Colonic mucosa (tissue), 4 donors: ENCODE measurements around the gene B9D1. TPM values are rescaled to one million over a fixed set of nuclear protein-coding genes. Genes with fewer than 3 reads are reported as not detected.

ENCODE experiments used
- DNase-seq: peaks from one replicate; pipeline ENCODE4 v3.0.0-alpha.2; 2020
- H3K27ac ChIP-seq: fragments of 200-600 bp; one replicate; pipeline ENCODE4 v1.8.0; 2021
- H3K27me3 ChIP-seq: fragments of 200-600 bp; one replicate; pipeline ENCODE4 v1.8.0; 2021
- H3K36me3 ChIP-seq: fragments of 200-600 bp; one replicate; pipeline ENCODE4 v1.8.0; 2021
- H3K4me1 ChIP-seq: fragments of 200-600 bp; one replicate; pipeline ENCODE4 v1.8.0; 2021; ENCODE audit warnings: mild to moderate bottlenecking
- H3K4me3 ChIP-seq: fragments of 200-600 bp; one replicate; pipeline ENCODE4 v1.8.0; 2021
- H3K9ac ChIP-seq, 2 donors: one replicate each; pipeline ENCODE4 v1.7.0; 2013; ENCODE audit warnings: control low read depth in 2 of 2, low read depth in 2 of 2, low read length in 2 of 2
- H3K9me3 ChIP-seq: fragments of 200-600 bp; one replicate; pipeline ENCODE4 v1.8.0; 2021
- CTCF ChIP-seq: fragments of 200-600 bp; IDR thresholded peaks from one replicate; pipeline ENCODE4 v1.8.0; 2022; ENCODE audit warnings: antibody characterized with exemption, mild to moderate bottlenecking
- intact Hi-C: fragments of 100-400 bp; cut with DNase I; formaldehyde crosslinking; loops from one replicate; pipeline ENCODE4 v1.14.1; 2022
- total RNA-seq, 2 donors: library from RNA; stranded (reverse); fragmentation: NEBNext Ultra II Directional in 1 of 2; extraction: Animal tissue kit (Norgen Biotek cat#: 25700) in 1 of 2; gene quantifications; one replicate each; pipeline ENCODE4 v1.2.1, GENCODE V29; 2021
- donor health status: healthy.
- donor health status: DM: no; HTN: no; CAD: no.
- donor health status: DM: no; HTN: no; CAD: no.

Gene B9D1
- total RNA-seq, 2 donors from 2014 or later, result 5.6 to 11.9 TPM

GRCh38 chr17:19301274-19301951 lies 61.1 kb downstream of the B9D1 start:
- H3K9ac ChIP-seq, result peak overlapping the region; percentile 33 to 78
- H3K9me3 ChIP-seq, result no peaks in the 10 kb centered on the region
- H3K27ac ChIP-seq, result peak overlapping the region; percentile 64
- TF ChIP-seq CTCF, result no peak
- H3K4me3 ChIP-seq, result no peak overlapping the region
- no peaks in the 10 kb centered on the region for H3K27me3 ChIP-seq
- peaks cover 20% of the 10 kb centered on the region for H3K4me1 ChIP-seq
- H3K36me3 ChIP-seq, result no peaks in the 10 kb centered on the region
- intact Hi-C loops, result no loop called here
- DNase-seq, result peak; percentile 61

GRCh38 chr17:19299866-19300265 lies 62.7 kb downstream of the B9D1 start:
- Histone ChIP-seq H3K36me3 (no peaks in the 10 kb centered on the region), H3K9me3 (no peaks in the 10 kb centered on the region), H3K27ac (no peak overlapping the region), H3K4me3 (no peak overlapping the region), H3K4me1 (peaks cover 14% of the 10 kb centered on the region), H3K27me3 (no peaks in the 10 kb centered on the region), H3K9ac (no peak overlapping the region)
- intact Hi-C loops, result no loop called here
- TF ChIP-seq CTCF, result no peak
- DNase-seq, result no peak

GRCh38 chr17:19299214-19299747 lies 63.2 kb downstream of the B9D1 start:
- H3K4me1 ChIP-seq, result peaks cover 13% of the 10 kb centered on the region

GRCh38 chr17:19298569-19299213 lies 63.8 kb downstream of the B9D1 start:
- H3K36me3 ChIP-seq, result no peaks in the 10 kb centered on the region
- H3K4me1 ChIP-seq, result peaks cover 7% of the 10 kb centered on the region
- DNase-seq, result no peak
- no peak overlapping the region for H3K9ac ChIP-seq
- no peak overlapping the region for H3K27ac ChIP-seq
- TF ChIP-seq CTCF, result no peak
- no peaks in the 10 kb centered on the region for H3K9me3 ChIP-seq
- no peak overlapping the region for H3K4me3 ChIP-seq
- H3K27me3 ChIP-seq, result no peaks in the 10 kb centered on the region
- intact Hi-C loops, result no loop called here

More at GRCh38 chr17:19299214-19299747, 63.2 kb downstream of the B9D1 start:
- DNase-seq, result no peak
- Histone ChIP-seq H3K9ac (no peak overlapping the region), H3K27me3 (no peaks in the 10 kb centered on the region), H3K9me3 (no peaks in the 10 kb centered on the region), H3K4me3 (no peak overlapping the region), H3K27ac (no peak overlapping the region), H3K36me3 (no peaks in the 10 kb centered on the region)
- no peak for TF ChIP-seq CTCF
- intact Hi-C loops, result no loop called here

GRCh38 chr17:19296786-19297778 lies 65.4 kb downstream of the B9D1 start:
- no peak for TF ChIP-seq CTCF
- Histone ChIP-seq H3K4me3 (no peak overlapping the region), H3K27ac (no peak overlapping the region), H3K9me3 (no peaks in the 10 kb centered on the region), H3K9ac (no peak overlapping the region), H3K4me1 (peaks cover 4% of the 10 kb centered on the region), H3K27me3 (no peaks in the 10 kb centered on the region), H3K36me3 (no peaks in the 10 kb centered on the region)
- intact Hi-C loops, result no loop called here
- DNase-seq, result no peak
